Measurements from ENCODE around the gene HGF.
"Not testable (repeated sequence)": the region's sequence is repeated elsewhere in the genome, so short reads cannot be mapped to it uniquely, and the experiment has no call there.

- TF ChIP-seq POLR2A, CTCF (IDR thresholded peaks at IDR 0.05): not testable (repeated sequence)
These were observed 43.1 kb upstream of the HGF start for GRCh38 chr7:81812866-81813476.
